ENCODE data around the gene ZNF22. TPM values are rescaled to one million over a fixed set of nuclear protein-coding genes. Genes with fewer than 3 reads are reported as not detected.

Gene ZNF22
- total RNA-seq, 1 experiment from 2014 or later = 36.9 TPM

GRCh38 chr10:44974082-44974627 lies 26.6 kb upstream of the ZNF22 start:
- Mint-ChIP-seq H3K27me3 (ENCODE audit: low read depth) (peaks cover 4% of the 10 kb centered on the region; the same call in 1 of the 2 replicates), H3K4me3 (peak overlapping the region; percentile 54 to 57; a peak in 4 of 5 replicates), H3K9me3 (no peaks in the 10 kb centered on the region; a peak in 1 of 5 replicates), H3K4me1 (peaks cover 53% of the 10 kb centered on the region in 2 experiments), H3K27ac (no peak overlapping the region), H3K36me3 (ENCODE audit: insufficient read depth in 1 of 3, low read depth in 3 of 3) (peaks cover 5 to 22% (median 16%) of the 10 kb centered on the region in 3 experiments; a peak in 5 of 7 replicates)
- Histone ChIP-seq H4K5ac (ENCODE audit: insufficient read length, low read depth, low read length) (no peak overlapping the region), H3K27me3 (ENCODE audit: insufficient read depth, low read length) (no peaks in the 10 kb centered on the region), H2BK120ac (ENCODE audit: low read depth, low read length, poor library complexity, severe bottlenecking) (no peak overlapping the region), H3K14ac (ENCODE audit: insufficient read depth, low read length) (peak overlapping the region; percentile 75; the same call in 1 of the 2 replicates), H3K18ac (ENCODE audit: insufficient read length, low read depth, low read length) (no peak overlapping the region), H3K56ac (ENCODE audit: insufficient read length, low read depth, low read length) (no peak overlapping the region), H4K8ac (replicated peaks; ENCODE audit: insufficient read length, low read depth, low read length) (no peak overlapping the region), H3K4ac (ENCODE audit: low read depth, low read length) (no peak overlapping the region), H2BK12ac (ENCODE audit: insufficient read length, low read depth, low read length) (no peak overlapping the region), H3K23ac (ENCODE audit: insufficient read length, low read depth, low read length) (no peak overlapping the region), H4K20me1 (ENCODE audit: control insufficient read depth, insufficient read depth, insufficient read length) (no peaks in the 10 kb centered on the region), H3K4me2 (ENCODE audit: insufficient read depth, insufficient read length, low read length) (peak overlapping the region; percentile 80), H3K9me3 (ENCODE audit: control insufficient read depth, low read depth, low read length) (no peaks in the 10 kb centered on the region), H3K27ac (ENCODE audit: insufficient read length, low read depth, low read length) (no peak overlapping the region), H3K79me1 (ENCODE audit: insufficient read depth, low read depth, low read length, poor library complexity, severe bottlenecking) (no peaks in the 10 kb centered on the region), H3K4me1 (ENCODE audit: insufficient read depth, low read length) (peaks cover 14% of the 10 kb centered on the region), H2BK20ac (ENCODE audit: low read depth, low read length, poor library complexity, severe bottlenecking) (no peak overlapping the region), H2AK5ac (ENCODE audit: insufficient read length, low read length) (no peak overlapping the region), H3K23me2 (ENCODE audit: insufficient read length, low read depth, low read length, poor library complexity, severe bottlenecking) (peaks cover 4% of the 10 kb centered on the region), H2AFZ (ENCODE audit: low read length) (no peak overlapping the region), H2BK5ac (ENCODE audit: insufficient read length, low read length) (no peak overlapping the region), H2BK15ac (ENCODE audit: low read depth, low read length) (no peak overlapping the region), H3T11ph (ENCODE audit: low read length) (no peak overlapping the region), H3K79me2 (ENCODE audit: insufficient read depth, low read length) (no peaks in the 10 kb centered on the region), H4K91ac (ENCODE audit: insufficient read length, low read depth, low read length) (peak overlapping the region; percentile 39), H3K9ac (ENCODE audit: extremely low read depth, insufficient read length, low read length) (no peak overlapping the region)
- DNase-seq = no peak
- WGBS (ENCODE audit: extremely low coverage, insufficient read length, low lambda C conversion rate) = no CpG with 5 or more reads among the region's 7 CpGs
- no peak for TF ChIP-seq CTCF (conservative IDR thresholded peaks at IDR 0.05)

All from H9 (cell line).